Neural cell (in vitro differentiated cells): Measurements from ENCODE around the gene DYNC2H1.

Experiments used
- CTCF ChIP-seq: fragments of 450-650 bp; IDR thresholded peaks from 2 replicates; pipeline ENCODE4 v1.5.1; 2014; ENCODE audit warnings: antibody characterized with exemption, mild to moderate bottlenecking, moderate library complexity; ENCODE audit not compliant: poor library complexity, severe bottlenecking
- EP300 ChIP-seq: fragments of 450-650 bp; conservative IDR thresholded peaks from 2 replicates; pipeline ENCODE4 v1.6.1; 2014; ENCODE audit warnings: antibody characterized with exemption, mild to moderate bottlenecking, moderate library complexity; ENCODE audit not compliant: poor library complexity, severe bottlenecking
- EZH2 ChIP-seq: fragments of 200-600, 300-800 bp; shearing (Covaris generic), sonication (generic); IDR thresholded peaks from 2 replicates; pipeline ENCODE4 v1.6.1; 2014; ENCODE audit warnings: antibody characterized with exemption, low read length, borderline replicate concordance, mild to moderate bottlenecking; ENCODE audit not compliant: insufficient read depth, poor library complexity, severe bottlenecking
- MXI1 ChIP-seq: fragments of 450-650 bp; conservative IDR thresholded peaks from 2 replicates; pipeline ENCODE4 v1.6.1; 2014; ENCODE audit warnings: antibody characterized with exemption, mild to moderate bottlenecking; ENCODE audit not compliant: poor library complexity, severe bottlenecking
- POLR2AphosphoS5 ChIP-seq: IDR thresholded peaks from 2 replicates; pipeline ENCODE4 v1.6.1; 2012
- RAD21 ChIP-seq: fragments of 450-650 bp; conservative IDR thresholded peaks from 2 replicates; pipeline ENCODE4 v1.6.1; 2014; ENCODE audit warnings: antibody characterized with exemption, mild to moderate bottlenecking, moderate library complexity
- REST ChIP-seq: IDR thresholded peaks from 2 replicates; pipeline ENCODE4 v1.6.1; 2012; ENCODE audit warnings: borderline replicate concordance
- SMC3 ChIP-seq: fragments of 450-650 bp; conservative IDR thresholded peaks from 2 replicates; pipeline ENCODE4 v1.6.1; 2014; ENCODE audit warnings: antibody characterized with exemption, mild to moderate bottlenecking, moderate library complexity; ENCODE audit not compliant: poor library complexity
- TAF1 ChIP-seq: IDR thresholded peaks from 2 replicates; pipeline ENCODE4 v1.6.1; 2012; ENCODE audit warnings: low read depth

GRCh38 chr11:103528046-103528445 lies 418.8 kb downstream of the DYNC2H1 start:
- TF ChIP-seq CTCF (no peak), TAF1 (no peak), MXI1 (no peak), POLR2AphosphoS5 (no peak), EZH2 (no peak), REST (no peak), SMC3 (no peak), EP300 (no peak), RAD21 (no peak)
